ENCODE results near the gene ZC3HAV1. TPM values are rescaled to one million over a fixed set of nuclear protein-coding genes. Genes with fewer than 3 reads are reported as not detected.

The ZC3HAV1 gene
- total and polyA plus RNA-seq, 2 of the 13 experiments (the other 11 are each of a cell fraction or from before 2014, with no cell fraction given) = 12.7 to 23.7 TPM

GRCh38 chr7:139035586-139036353 is 73.8 kb downstream of the ZC3HAV1 start, which contains the start of gene ZC3HAV1L (continued):
- TF ChIP-seq ZNF317 (CRISPR knock-in tag; IDR thresholded peaks at IDR 0.05) = no peak
- no peak for TF ChIP-seq SNRNP70 (IDR thresholded peaks at IDR 0.05; ENCODE audit: low read depth, low read length)
- TF ChIP-seq MTF2 (CRISPR knock-in tag; IDR thresholded peaks at IDR 0.05; ENCODE audit: borderline replicate concordance) = no peak; the same call in 1 of the 2 replicates
- TF ChIP-seq ZNF234 (CRISPR knock-in tag; conservative IDR thresholded peaks at IDR 0.05) = no peak
- peak; percentile 88; the same call in 1 of the 2 replicates for TF ChIP-seq SMAD1 (CRISPR knock-in tag; IDR thresholded peaks at IDR 0.05; ENCODE audit: borderline replicate concordance, low read depth)
- TF ChIP-seq SALL2 (CRISPR knock-in tag; IDR thresholded peaks at IDR 0.05) = no peak; the same call in 1 of the 2 replicates
- TF ChIP-seq THYN1 (CRISPR knock-in tag; IDR thresholded peaks at IDR 0.05; ENCODE audit: borderline replicate concordance, low read depth) = no peak
- TF ChIP-seq TP53 (CRISPR knock-in tag; conservative IDR thresholded peaks at IDR 0.05) = no peak
- TF ChIP-seq ZNF768 (CRISPR knock-in tag; IDR thresholded peaks at IDR 0.05) = peak; percentile 48; the same call in 1 of the 2 replicates
- peak; percentile 48 for TF ChIP-seq BORCS8-MEF2B (CRISPR knock-in tag; IDR thresholded peaks at IDR 0.05)
- TF ChIP-seq ZNF512 (CRISPR knock-in tag; IDR thresholded peaks at IDR 0.05) = no peak
- no peak for TF ChIP-seq RBAK (CRISPR knock-in tag; IDR thresholded peaks at IDR 0.05)
- 0 out of 2 replicates have a peak, but pooled peaks have one; percentile 21 for TF ChIP-seq ZNF280D (CRISPR knock-in tag; IDR thresholded peaks at IDR 0.05)
- TF ChIP-seq KLF9 (CRISPR knock-in tag; IDR thresholded peaks at IDR 0.05; ENCODE audit: low read depth) = no peak
- 0 out of 2 replicates have a peak, but pooled peaks have one; percentile 9 for TF ChIP-seq ZNF891 (CRISPR knock-in tag; IDR thresholded peaks at IDR 0.05)
- TF ChIP-seq HINFP (CRISPR knock-in tag; IDR thresholded peaks at IDR 0.05; ENCODE audit: low read depth) = no peak
- TF ChIP-seq SMARCE1 (IDR thresholded peaks at IDR 0.05; ENCODE audit: borderline replicate concordance) = no peak
- TF ChIP-seq ZNF737 (CRISPR knock-in tag; IDR thresholded peaks at IDR 0.05; ENCODE audit: borderline replicate concordance) = no peak
- TF ChIP-seq SNAPC5 (CRISPR knock-in tag; IDR thresholded peaks at IDR 0.05; ENCODE audit: borderline replicate concordance) = no peak
